Fibroblast of the conjunctiva (primary cell): Measurements from ENCODE around the gene SAMM50.
"Not testable (repeated sequence)": the region's sequence is repeated elsewhere in the genome, so short reads cannot be mapped to it uniquely, and the experiment has no call there.

Experiments
- DNase-seq: peaks from one replicate; pipeline ENCODE4 v3.0.0-alpha.2; 2010; ENCODE audit warnings: low read depth

Gene SAMM50

GRCh38 chr22:44001521-44001920 lies 46.3 kb downstream of the SAMM50 start:
- no peak for DNase-seq

GRCh38 chr22:44002324-44002723 lies 47.1 kb downstream of the SAMM50 start:
- DNase-seq, result no peak

- DNase-seq, result no peak
Observed at GRCh38 chr22:44002997-44003396, 47.8 kb downstream of the SAMM50 start.

GRCh38 chr22:44003405-44004103 lies 48.3 kb downstream of the SAMM50 start:
- DNase-seq, result no peak

- no peak for DNase-seq
Observed at GRCh38 chr22:44004104-44004460, 48.8 kb downstream of the SAMM50 start.

- DNase-seq, result no peak
Observed at GRCh38 chr22:44005524-44005923, 50.3 kb downstream of the SAMM50 start.

GRCh38 chr22:44012162-44012561 lies 56.9 kb downstream of the SAMM50 start:
- DNase-seq, result no peak

GRCh38 chr22:44012591-44012990 lies 57.3 kb downstream of the SAMM50 start:
- DNase-seq, result no peak

GRCh38 chr22:44014241-44014640 lies 59.0 kb downstream of the SAMM50 start:
- DNase-seq, result no peak

- DNase-seq, result not testable (repeated sequence)
Observed at GRCh38 chr22:44016586-44016985, 61.3 kb downstream of the SAMM50 start.

- no peak for DNase-seq
Observed at GRCh38 chr22:44018594-44018993, 63.4 kb downstream of the SAMM50 start.

GRCh38 chr22:44019416-44019815 lies 64.2 kb downstream of the SAMM50 start:
- DNase-seq, result no peak

GRCh38 chr22:44019846-44020245 lies 64.6 kb downstream of the SAMM50 start:
- no peak for DNase-seq

GRCh38 chr22:44020981-44021380 lies 65.7 kb downstream of the SAMM50 start:
- no peak for DNase-seq

GRCh38 chr22:44023404-44024287 lies 68.4 kb downstream of the SAMM50 start:
- DNase-seq, result no peak

- no peak for DNase-seq
Observed at GRCh38 chr22:44024288-44024921, 69.2 kb downstream of the SAMM50 start, which contains the start of gene PARVB. PARVB (plus strand) TSS chr22:44024302; CDS start chr22:44024340, 38 bp downstream.

GRCh38 chr22:44025171-44026065 lies 70.2 kb downstream of the SAMM50 start:
- DNase-seq, result no peak

GRCh38 chr22:44026066-44026629 lies 70.9 kb downstream of the SAMM50 start:
- DNase-seq, result no peak

GRCh38 chr22:44026630-44027511 lies 71.6 kb downstream of the SAMM50 start:
- DNase-seq, result no peak

- no peak for DNase-seq
Observed at GRCh38 chr22:44028091-44028490, 72.8 kb downstream of the SAMM50 start.
